GM23338 (cell line): Measurements from ENCODE around the gene CLDN6. TPM values are rescaled to one million over a fixed set of nuclear protein-coding genes. Genes with fewer than 3 reads are reported as not detected.

Experiments used
- ATAC-seq: fragments of 200-7000 bp; cut with Tn5 transposase; 3 replicates; pipeline ENCODE4 v1.9.1; 2020
- DNase-seq: peaks from one replicate; pipeline ENCODE4 v3.0.0-alpha.2; 2015; ENCODE audit warnings: low spot score
- H2AFZ ChIP-seq: fragments of 200-600 bp; sonication (generic); 2 replicates; pipeline ENCODE4 v1.8.0; 2016; ENCODE audit warnings: antibody characterized with exemption, mild to moderate bottlenecking, moderate library complexity
- H3F3A ChIP-seq: fragments of 200-600 bp; sonication (generic); replicated peaks from 2 replicates; pipeline ENCODE4 v1.8.0; 2017; ENCODE audit warnings: antibody characterized with exemption, mixed run types, low read depth
- H3K27ac ChIP-seq: fragments of 200-600 bp; sonication (generic); 2 replicates; pipeline ENCODE4 v1.6.1; 2016; ENCODE audit warnings: low read depth
- H3K27me3 ChIP-seq: fragments of 200-600 bp; sonication (generic); 2 replicates; pipeline ENCODE4 v1.8.0; 2016; ENCODE audit warnings: mild to moderate bottlenecking, mixed run types, moderate library complexity; ENCODE audit not compliant: insufficient read depth
- H3K36me3 ChIP-seq: fragments of 200-600 bp; sonication (generic); 2 replicates; pipeline ENCODE4 v1.8.0; 2016; ENCODE audit warnings: mild to moderate bottlenecking; ENCODE audit not compliant: insufficient read depth
- H3K4me1 ChIP-seq: fragments of 200-600 bp; sonication (generic); 2 replicates; pipeline ENCODE4 v1.8.0; 2016; ENCODE audit warnings: mild to moderate bottlenecking, moderate library complexity; ENCODE audit not compliant: insufficient read depth
- H3K4me2 ChIP-seq: fragments of 200-600 bp; sonication (generic); 2 replicates; pipeline ENCODE4 v1.7.1; 2017; ENCODE audit warnings: mixed run types
- H3K4me3 ChIP-seq: fragments of 200-600 bp; sonication (generic); 2 replicates; pipeline ENCODE4 v1.6.1; 2016; ENCODE audit warnings: mixed run types
- H3K79me2 ChIP-seq: fragments of 200-600 bp; sonication (generic); replicated peaks from 2 replicates; pipeline ENCODE4 v1.8.0; 2017; ENCODE audit warnings: mild to moderate bottlenecking; ENCODE audit not compliant: insufficient read depth
- H3K9me2 ChIP-seq: fragments of 200-600 bp; sonication (generic); 2 replicates; pipeline ENCODE4 v1.8.0; 2017; ENCODE audit not compliant: insufficient read depth
- H4K20me1 ChIP-seq: fragments of 200-600 bp; sonication (generic); replicated peaks from 2 replicates; pipeline ENCODE4 v1.8.0; 2017; ENCODE audit warnings: mild to moderate bottlenecking; ENCODE audit not compliant: insufficient read depth
- H3K27ac Mint-ChIP-seq: 2 replicates; pipeline ENCODE4 v1.8.0; 2020; ENCODE audit warnings: inconsistent platforms, mild to moderate bottlenecking, moderate library complexity, mixed read lengths
- H3K27me3 Mint-ChIP-seq: 3 replicates; pipeline ENCODE4 v1.8.0; 2022; ENCODE audit warnings: low read depth, mild to moderate bottlenecking, moderate library complexity, mixed read lengths, inconsistent platforms; ENCODE audit not compliant: insufficient read depth, poor library complexity
- H3K36me3 Mint-ChIP-seq: 3 replicates; pipeline ENCODE4 v1.8.0; 2021; ENCODE audit warnings: low read depth, mild to moderate bottlenecking, inconsistent platforms, moderate library complexity, mixed read lengths
- H3K4me1 Mint-ChIP-seq: 3 replicates; pipeline ENCODE4 v1.8.0; 2020; ENCODE audit warnings: mild to moderate bottlenecking, inconsistent platforms, mixed read lengths
- H3K4me3 Mint-ChIP-seq: 3 replicates; pipeline ENCODE4 v1.8.0; 2021; ENCODE audit warnings: moderate library complexity, mild to moderate bottlenecking, inconsistent platforms, mixed read lengths
- H3K9me3 Mint-ChIP-seq: 3 replicates; pipeline ENCODE4 v1.8.0; 2020; ENCODE audit warnings: moderate library complexity, mild to moderate bottlenecking, inconsistent platforms, mixed read lengths
- CREB1 ChIP-seq: fragments of 250-450 bp; sonication (Bioruptor Pico); IDR thresholded peaks from 2 replicates; pipeline ENCODE4 v1.5.0; 2020; ENCODE audit warnings: low read depth, mild to moderate bottlenecking, moderate library complexity
- CTCF ChIP-seq, 2 experiments: fragments of 200-600 bp in 1 of 2; sonication (generic) in 1 of 2; conservative IDR thresholded peaks; 2 replicates each; pipeline versions ENCODE4 v1.5.1 to v1.6.1; 2016 to 2017; ENCODE audit warnings: antibody characterized with exemption in 2 of 2, low read depth in 2 of 2, mild to moderate bottlenecking in 2 of 2, moderate library complexity in 1 of 2
- ETS1 ChIP-seq: IDR thresholded peaks from 2 replicates; pipeline ENCODE4 v1.6.1; 2016; ENCODE audit warnings: antibody characterized with exemption
- EZH2 ChIP-seq: fragments of 200-600 bp; sonication (generic); IDR thresholded peaks from one replicate; pipeline ENCODE4 v1.8.0; 2017; ENCODE audit warnings: antibody characterized with exemption, mild to moderate bottlenecking, low read depth; ENCODE audit not compliant: unreplicated experiment
- EZH2phosphoT487 ChIP-seq: fragments of 200-600 bp; sonication (generic); IDR thresholded peaks from one replicate; pipeline ENCODE4 v1.8.1; 2018; ENCODE audit warnings: antibody characterized with exemption; ENCODE audit not compliant: unreplicated experiment
- JUNB ChIP-seq: IDR thresholded peaks from one replicate; pipeline ENCODE4 v1.6.1; 2016; ENCODE audit warnings: antibody characterized with exemption; ENCODE audit not compliant: unreplicated experiment
- NANOG ChIP-seq: IDR thresholded peaks from 2 replicates; pipeline ENCODE4 v1.6.1; 2016; ENCODE audit warnings: antibody characterized with exemption, borderline replicate concordance
- POLR2AphosphoS5 ChIP-seq: IDR thresholded peaks from 2 replicates; pipeline ENCODE4 v1.6.1; 2016; ENCODE audit warnings: antibody characterized with exemption, low read depth
- REST ChIP-seq: IDR thresholded peaks from one replicate; pipeline ENCODE4 v1.6.1; 2018; ENCODE audit warnings: antibody characterized with exemption; ENCODE audit not compliant: unreplicated experiment
- STAT1 ChIP-seq: IDR thresholded peaks from one replicate; pipeline ENCODE4 v1.6.1; 2016; ENCODE audit warnings: antibody characterized with exemption; ENCODE audit not compliant: unreplicated experiment
- ZNF114 ChIP-seq: fragments of 250-450 bp; sonication (Bioruptor Pico); IDR thresholded peaks from 2 replicates; pipeline ENCODE4 v1.5.0; 2020; ENCODE audit warnings: mild to moderate bottlenecking, moderate library complexity
- ZNF331 ChIP-seq: fragments of 250-450 bp; sonication (Bioruptor Pico); IDR thresholded peaks from 2 replicates; pipeline ENCODE4 v1.5.0; 2020; ENCODE audit warnings: low read depth, mild to moderate bottlenecking, moderate library complexity
- ZNF462 ChIP-seq: fragments of 250-450 bp; sonication (Bioruptor Pico); IDR thresholded peaks from 2 replicates; pipeline ENCODE4 v1.5.0; 2020; ENCODE audit warnings: mild to moderate bottlenecking, moderate library complexity
- polyA plus RNA-seq: library from polyadenylated mRNA; unstranded; fragments of >200 nt; fragmentation: Nextera tagmentation; extraction: Ambion mirVana; gene quantifications from 2 replicates; pipeline ENCODE4 v1.2.1, GENCODE V29; 2016
- total RNA-seq: library from RNA; depleted of rRNA; stranded (reverse); fragments of >200 nt; shearing (Covaris generic); gene quantifications from 2 replicates; pipeline ENCODE4 v1.2.3, GENCODE V29; 2014

CLDN6 gene
- total and polyA plus RNA-seq, 2 experiments from 2014 or later = 537 to 1,028 TPM

- H3K9me2 ChIP-seq = no peaks in the 10 kb centered on the region
- peaks cover 29% of the 10 kb centered on the region for H3K27me3 Mint-ChIP-seq
- H2AFZ ChIP-seq = no peak overlapping the region; the same call in 1 of the 2 replicates
- H3K27me3 ChIP-seq = peaks cover 39% of the 10 kb centered on the region
- H3K4me3 ChIP-seq = peak overlapping the region; percentile 94
- H3K27ac Mint-ChIP-seq = no peak overlapping the region
- peaks cover 42% of the 10 kb centered on the region for H3K36me3 Mint-ChIP-seq
- H3K4me3 Mint-ChIP-seq = peak overlapping the region; percentile 82
- ATAC-seq (peak; percentile 19), DNase-seq (peak; percentile 54)
- peaks cover 17% of the 10 kb centered on the region for H3F3A ChIP-seq
- TF ChIP-seq EZH2 = no peak
- TF ChIP-seq CTCF (conservative IDR thresholded peaks at IDR 0.05; ENCODE audit: low read depth in 2 of 2) = no peak
- TF ChIP-seq ZNF462 = no peak
- TF ChIP-seq REST = no peak
- TF ChIP-seq POLR2AphosphoS5 = no peak
- TF ChIP-seq ZNF114 (CRISPR knock-in tag) = no peak
- TF ChIP-seq ZNF331 = no peak
- no peak for TF ChIP-seq JUNB
- no peak for TF ChIP-seq CREB1 (CRISPR knock-in tag)
- no peak for TF ChIP-seq STAT1
- TF ChIP-seq ETS1 = no peak
- TF ChIP-seq NANOG = no peak
- no peak for TF ChIP-seq EZH2phosphoT487
- peak overlapping the region; percentile 96 for H3K4me2 ChIP-seq
- peaks cover 10% of the 10 kb centered on the region for H4K20me1 ChIP-seq
- H3K36me3 ChIP-seq = no peaks in the 10 kb centered on the region
- peaks cover 5% of the 10 kb centered on the region for H3K79me2 ChIP-seq
- H3K4me1 ChIP-seq = peaks cover 17% of the 10 kb centered on the region; the same call in 1 of the 2 replicates
- peaks cover 11% of the 10 kb centered on the region for H3K9me3 Mint-ChIP-seq
- no peak overlapping the region for H3K27ac ChIP-seq
- H3K4me1 Mint-ChIP-seq = peaks cover 23% of the 10 kb centered on the region
Observed at GRCh38 chr16:3047387-3047720, 29.4 kb upstream of the CLDN6 start.
